GM13976 (cell line): Measurements from ENCODE around the gene PDE2A.

Experiments
- DNase-seq: peaks from one replicate; pipeline ENCODE4 v3.0.0; 2012; ENCODE audit warnings: low spot score
- CTCF ChIP-seq: IDR thresholded peaks from 2 replicates; pipeline ENCODE4 v1.5.1; 2012; ENCODE audit warnings: borderline replicate concordance, mild to moderate bottlenecking; ENCODE audit not compliant: insufficient read depth; ENCODE audit errors: extremely low read depth, missing control alignments, control extremely low read depth
- in situ Hi-C: fragments of 300-500 bp; cut with MboI; formaldehyde crosslinking; loops from one replicate; pipeline ENCODE4 v1.12.0; 2022; ENCODE audit warnings: low sequenced_read_pairs, mixed read lengths, inconsistent platforms; ENCODE audit not compliant: unreplicated experiment

PDE2A gene

GRCh38 chr11:72534371-72535193 is 139.6 kb downstream of the PDE2A start:
- TF ChIP-seq CTCF = no peak
- in situ Hi-C loops = no loop called here
- DNase-seq = no peak

- DNase-seq = no peak
- no peak for TF ChIP-seq CTCF
- in situ Hi-C loops = no loop called here
Measured at GRCh38 chr11:72529068-72529467, 145.2 kb downstream of the PDE2A start.

GRCh38 chr11:72528121-72528520 is 146.1 kb downstream of the PDE2A start:
- DNase-seq = no peak
- TF ChIP-seq CTCF = no peak
- in situ Hi-C loops = no loop called here
